Upper lobe of right lung (tissue), 1 donor: ENCODE data around the gene SLC5A8. TPM values are rescaled to one million over a fixed set of nuclear protein-coding genes. Genes with fewer than 3 reads are reported as not detected.
"Not testable (repeated sequence)": the region's sequence is repeated elsewhere in the genome, so short reads cannot be mapped to it uniquely, and the experiment has no call there.

Experiments
- ATAC-seq: fragments of 200-7000 bp; cut with Tn5 transposase; one replicate; pipeline ENCODE4 v1.9.1; 2020; ENCODE audit warnings: mild to moderate bottlenecking, moderate library complexity
- DNase-seq: peaks from one replicate; pipeline ENCODE4 v3.0.0-alpha.2; 2020
- H3K27ac ChIP-seq: fragments of 200-600 bp; one replicate; pipeline ENCODE4 v1.8.0; 2022
- H3K27me3 ChIP-seq: fragments of 200-600 bp; one replicate; pipeline ENCODE4 v1.8.0; 2022; ENCODE audit warnings: mild to moderate bottlenecking
- H3K36me3 ChIP-seq: fragments of 200-600 bp; one replicate; pipeline ENCODE4 v1.8.0; 2022
- H3K4me1 ChIP-seq: fragments of 200-600 bp; one replicate; pipeline ENCODE4 v1.8.0; 2022
- H3K4me3 ChIP-seq: fragments of 200-600 bp; one replicate; pipeline ENCODE4 v1.8.0; 2022; ENCODE audit warnings: mild to moderate bottlenecking
- H3K9me3 ChIP-seq: fragments of 200-600 bp; one replicate; pipeline ENCODE4 v1.8.0; 2022
- CTCF ChIP-seq: fragments of 200-600 bp; IDR thresholded peaks from one replicate; pipeline ENCODE4 v1.8.0; 2022; ENCODE audit warnings: antibody characterized with exemption
- intact Hi-C: fragments of 100-400 bp; cut with DNase I; formaldehyde crosslinking; loops from one replicate; pipeline ENCODE4 v1.11.0; 2022
- total RNA-seq: library from RNA; stranded (reverse); fragmentation: NEBNext Ultra II Directional; extraction: Animal tissue kit (Norgen Biotek cat#: 25700); gene quantifications from one replicate; pipeline ENCODE4 v1.2.1, GENCODE V29; 2021
- donor health status: DM: no; HTN: yes; CAD: no; lungs with severe emphysema.

The SLC5A8 gene
- total RNA-seq, 1 donor from 2014 or later: 2.8 TPM

- Histone ChIP-seq H3K9me3 (no peaks in the 10 kb centered on the region), H3K36me3 (no peaks in the 10 kb centered on the region), H3K4me3 (no peak overlapping the region), H3K27me3 (no peaks in the 10 kb centered on the region), H3K4me1 (no peaks in the 10 kb centered on the region), H3K27ac (no peak overlapping the region)
- ATAC-seq (no peak), DNase-seq (no peak)
- intact Hi-C loops: no loop called here
- TF ChIP-seq CTCF: no peak
These were observed 42.0 kb downstream of the SLC5A8 start for GRCh38 chr12:101168001-101168400.

GRCh38 chr12:101166866-101167265 lies 43.2 kb downstream of the SLC5A8 start:
- H3K9me3 ChIP-seq: no peaks in the 10 kb centered on the region
- H3K27me3 ChIP-seq: no peaks in the 10 kb centered on the region
- intact Hi-C loops: no loop called here
- ATAC-seq (no peak), DNase-seq (no peak)
- H3K27ac ChIP-seq: no peak overlapping the region
- H3K4me3 ChIP-seq: no peak overlapping the region
- TF ChIP-seq CTCF: no peak
- H3K4me1 ChIP-seq: no peaks in the 10 kb centered on the region
- no peaks in the 10 kb centered on the region for H3K36me3 ChIP-seq

- H3K27ac ChIP-seq: no peak overlapping the region
- TF ChIP-seq CTCF: no peak
- no peaks in the 10 kb centered on the region for H3K9me3 ChIP-seq
- no peaks in the 10 kb centered on the region for H3K36me3 ChIP-seq
- intact Hi-C loops: no loop called here
- ATAC-seq (no peak), DNase-seq (no peak)
- H3K27me3 ChIP-seq: no peaks in the 10 kb centered on the region
- no peak overlapping the region for H3K4me3 ChIP-seq
- no peaks in the 10 kb centered on the region for H3K4me1 ChIP-seq
These were observed 44.7 kb downstream of the SLC5A8 start for GRCh38 chr12:101165319-101165718.

GRCh38 chr12:101145777-101146431 lies 64.1 kb downstream of the SLC5A8 start:
- H3K9me3 ChIP-seq, H3K36me3 ChIP-seq, intact Hi-C loops, H3K27me3 ChIP-seq, H3K27ac ChIP-seq, H3K4me1 ChIP-seq, DNase-seq, ATAC-seq, H3K4me3 ChIP-seq: not testable (repeated sequence)

GRCh38 chr12:101127521-101128219 lies 82.4 kb downstream of the SLC5A8 start:
- Histone ChIP-seq H3K4me1 (no peaks in the 10 kb centered on the region), H3K27me3 (no peaks in the 10 kb centered on the region), H3K27ac (no peak overlapping the region), H3K36me3 (no peaks in the 10 kb centered on the region), H3K9me3 (peaks cover 4% of the 10 kb centered on the region), H3K4me3 (no peak overlapping the region)
- TF ChIP-seq CTCF: no peak
- ATAC-seq (no peak), DNase-seq (no peak)
- intact Hi-C loops: no loop called here

GRCh38 chr12:101117842-101118241 lies 92.2 kb downstream of the SLC5A8 start:
- Histone ChIP-seq H3K4me3 (no peak overlapping the region), H3K9me3 (no peaks in the 10 kb centered on the region), H3K27me3 (no peaks in the 10 kb centered on the region), H3K27ac (no peak overlapping the region), H3K36me3 (no peaks in the 10 kb centered on the region), H3K4me1 (no peaks in the 10 kb centered on the region)
- DNase-seq (no peak), ATAC-seq (no peak)
- intact Hi-C loops: no loop called here
- no peak for TF ChIP-seq CTCF
